Measurements from ENCODE around the gene AIPL1.

- TF ChIP-seq, protein P1, sequence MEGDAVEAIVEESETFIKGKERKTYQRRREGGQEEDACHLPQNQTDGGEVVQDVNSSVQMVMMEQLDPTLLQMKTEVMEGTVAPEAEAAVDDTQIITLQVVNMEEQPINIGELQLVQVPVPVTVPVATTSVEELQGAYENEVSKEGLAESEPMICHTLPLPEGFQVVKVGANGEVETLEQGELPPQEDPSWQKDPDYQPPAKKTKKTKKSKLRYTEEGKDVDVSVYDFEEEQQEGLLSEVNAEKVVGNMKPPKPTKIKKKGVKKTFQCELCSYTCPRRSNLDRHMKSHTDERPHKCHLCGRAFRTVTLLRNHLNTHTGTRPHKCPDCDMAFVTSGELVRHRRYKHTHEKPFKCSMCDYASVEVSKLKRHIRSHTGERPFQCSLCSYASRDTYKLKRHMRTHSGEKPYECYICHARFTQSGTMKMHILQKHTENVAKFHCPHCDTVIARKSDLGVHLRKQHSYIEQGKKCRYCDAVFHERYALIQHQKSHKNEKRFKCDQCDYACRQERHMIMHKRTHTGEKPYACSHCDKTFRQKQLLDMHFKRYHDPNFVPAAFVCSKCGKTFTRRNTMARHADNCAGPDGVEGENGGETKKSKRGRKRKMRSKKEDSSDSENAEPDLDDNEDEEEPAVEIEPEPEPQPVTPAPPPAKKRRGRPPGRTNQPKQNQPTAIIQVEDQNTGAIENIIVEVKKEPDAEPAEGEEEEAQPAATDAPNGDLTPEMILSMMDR (IDR thresholded peaks at IDR 0.05), result no peak
- TF ChIP-seq POLR2AphosphoS5 (IDR thresholded peaks at IDR 0.05), result no peak
These were observed 46.5 kb downstream of the AIPL1 start for GRCh38 chr17:6388416-6388815.
